Measurements from ENCODE around the gene GATA1. TPM values are rescaled to one million over a fixed set of nuclear protein-coding genes. Genes with fewer than 3 reads are reported as not detected.

The GATA1 gene
- total RNA-seq, 1 donor = not detected

- Histone ChIP-seq H4K20me1 (ENCODE audit: insufficient read depth, low read length) (no peaks in the 10 kb centered on the region), H3K4me2 (ENCODE audit: insufficient read depth, low read length) (no peak overlapping the region), H3K36me3 (ENCODE audit: insufficient read depth, low read length) (no peaks in the 10 kb centered on the region), H3K27ac (ENCODE audit: low read depth, low read length) (no peak overlapping the region), H3K79me2 (ENCODE audit: insufficient read depth, low read length) (no peaks in the 10 kb centered on the region), H3K4me3 (ENCODE audit: insufficient read depth, low read length) (no peak overlapping the region), H3K9me3 (ENCODE audit: low read depth, low read length) (no peaks in the 10 kb centered on the region), H2AFZ (ENCODE audit: low read length) (no peak overlapping the region), H3K27me3 (ENCODE audit: insufficient read depth, low read length) (no peaks in the 10 kb centered on the region), H3K4me1 (ENCODE audit: insufficient read depth, low read length) (peaks cover 3% of the 10 kb centered on the region)
- TF ChIP-seq CTCF (IDR thresholded peaks at IDR 0.05; ENCODE audit: extremely low read depth, low read depth, low read length) = no peak
- DNase-seq (ENCODE audit: insufficient read length, low spot score, missing footprints) = no peak
These were observed 8.0 kb downstream of the GATA1 start for GRCh38 chrX:48794340-48794910.

GRCh38 chrX:48794911-48795515, 8.6 kb downstream of the GATA1 start:
- peak; percentile 85 for DNase-seq (ENCODE audit: insufficient read length, low spot score, missing footprints)
- TF ChIP-seq CTCF (IDR thresholded peaks at IDR 0.05; ENCODE audit: extremely low read depth, low read depth, low read length) = no peak

GRCh38 chrX:48798318-48798717, 11.9 kb downstream of the GATA1 start:
- H3K36me3 ChIP-seq (ENCODE audit: insufficient read depth, low read length) = no peaks in the 10 kb centered on the region
- DNase-seq (ENCODE audit: insufficient read length, low spot score, missing footprints) = no peak
- no peaks in the 10 kb centered on the region for H3K79me2 ChIP-seq (ENCODE audit: insufficient read depth, low read length)
- H3K27me3 ChIP-seq (ENCODE audit: insufficient read depth, low read length) = no peaks in the 10 kb centered on the region
- H3K9me3 ChIP-seq (ENCODE audit: low read depth, low read length) = no peaks in the 10 kb centered on the region
- no peaks in the 10 kb centered on the region for H4K20me1 ChIP-seq (ENCODE audit: insufficient read depth, low read length)
- H3K27ac ChIP-seq (ENCODE audit: low read depth, low read length) = no peak overlapping the region
- peaks cover 6% of the 10 kb centered on the region for H3K4me1 ChIP-seq (ENCODE audit: insufficient read depth, low read length)
- no peak overlapping the region for H2AFZ ChIP-seq (ENCODE audit: low read length)
- H3K4me3 ChIP-seq (ENCODE audit: insufficient read depth, low read length) = no peak overlapping the region
- no peak for TF ChIP-seq CTCF (IDR thresholded peaks at IDR 0.05; ENCODE audit: extremely low read depth, low read depth, low read length)
- no peak overlapping the region for H3K4me2 ChIP-seq (ENCODE audit: insufficient read depth, low read length)

More at GRCh38 chrX:48794911-48795515, 8.6 kb downstream of the GATA1 start:
- H3K4me3 ChIP-seq (ENCODE audit: insufficient read depth, low read length) = no peak overlapping the region
- H3K36me3 ChIP-seq (ENCODE audit: insufficient read depth, low read length) = no peaks in the 10 kb centered on the region
- no peaks in the 10 kb centered on the region for H3K27me3 ChIP-seq (ENCODE audit: insufficient read depth, low read length)
- no peak overlapping the region for H3K4me2 ChIP-seq (ENCODE audit: insufficient read depth, low read length)
- no peaks in the 10 kb centered on the region for H3K9me3 ChIP-seq (ENCODE audit: low read depth, low read length)
- no peaks in the 10 kb centered on the region for H4K20me1 ChIP-seq (ENCODE audit: insufficient read depth, low read length)
- peaks cover 3% of the 10 kb centered on the region for H3K4me1 ChIP-seq (ENCODE audit: insufficient read depth, low read length)
- no peaks in the 10 kb centered on the region for H3K79me2 ChIP-seq (ENCODE audit: insufficient read depth, low read length)
- H3K27ac ChIP-seq (ENCODE audit: low read depth, low read length) = no peak overlapping the region
- peak overlapping the region; percentile 21 for H2AFZ ChIP-seq (ENCODE audit: low read length)

GRCh38 chrX:48800574-48801279, 14.3 kb downstream of the GATA1 start:
- peak overlapping the region; percentile 84 for H3K4me3 ChIP-seq (ENCODE audit: insufficient read depth, low read length)
- H3K4me1 ChIP-seq (ENCODE audit: insufficient read depth, low read length) = peaks cover 3% of the 10 kb centered on the region
- peak overlapping the region; percentile 90 for H3K27ac ChIP-seq (ENCODE audit: low read depth, low read length)
- TF ChIP-seq CTCF (IDR thresholded peaks at IDR 0.05; ENCODE audit: extremely low read depth, low read depth, low read length) = no peak
- no peaks in the 10 kb centered on the region for H4K20me1 ChIP-seq (ENCODE audit: insufficient read depth, low read length)
- H3K79me2 ChIP-seq (ENCODE audit: insufficient read depth, low read length) = no peaks in the 10 kb centered on the region
- no peaks in the 10 kb centered on the region for H3K27me3 ChIP-seq (ENCODE audit: insufficient read depth, low read length)
- peaks cover 5% of the 10 kb centered on the region for H3K36me3 ChIP-seq (ENCODE audit: insufficient read depth, low read length)
- no peak for DNase-seq (ENCODE audit: insufficient read length, low spot score, missing footprints)
- H2AFZ ChIP-seq (ENCODE audit: low read length) = peak overlapping the region; percentile 96
- no peaks in the 10 kb centered on the region for H3K9me3 ChIP-seq (ENCODE audit: low read depth, low read length)
- H3K4me2 ChIP-seq (ENCODE audit: insufficient read depth, low read length) = peak overlapping the region; percentile 82
